GM19043 (cell line): ENCODE data around the gene DYNC2I2.
"Not testable (repeated sequence)": the region's sequence is repeated elsewhere in the genome, so short reads cannot be mapped to it uniquely, and the experiment has no call there.

Experiments
- ATAC-seq: cut with Tn5 transposase; IDR thresholded peaks from one replicate; pipeline ENCODE4 v1.9.1; 2021; ENCODE audit warnings: low read depth; ENCODE audit not compliant: unreplicated experiment

The DYNC2I2 gene

DNA sequence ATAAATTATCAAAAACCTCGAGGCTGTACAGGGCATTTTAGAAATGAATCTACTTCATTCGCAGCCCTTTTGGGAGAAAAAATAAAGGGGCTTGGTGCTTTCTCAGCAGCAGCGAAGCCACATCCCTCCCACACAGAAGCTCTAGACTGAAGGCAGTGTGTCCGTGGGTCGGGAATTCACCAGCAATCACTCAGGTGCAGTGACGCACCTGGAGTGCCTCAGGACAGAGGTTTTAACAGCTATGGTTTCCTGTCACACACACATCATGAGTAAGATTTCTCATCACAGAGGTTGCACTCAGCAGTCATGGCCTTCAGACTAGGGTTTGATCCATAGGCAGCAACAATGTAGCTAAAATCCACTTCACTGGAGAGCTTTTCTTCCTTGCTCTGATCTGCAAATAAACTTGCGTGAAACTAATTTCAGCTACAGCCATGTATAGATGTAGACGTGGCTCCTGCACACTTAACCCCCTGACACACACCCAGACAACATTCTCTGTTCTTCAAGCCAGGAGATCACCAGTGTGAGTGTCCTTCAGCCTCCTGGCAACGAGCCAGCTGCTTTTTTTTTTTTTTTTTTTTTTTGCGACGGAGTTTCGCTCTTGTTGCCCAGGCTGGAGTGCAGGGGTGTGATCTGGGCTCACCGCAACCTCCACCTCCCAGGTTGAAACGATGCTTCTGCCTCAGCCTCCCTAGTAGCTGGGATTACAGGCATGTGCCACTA, 34.8 kb downstream of the DYNC2I2 start:
- ATAC-seq = no peak

DNA sequence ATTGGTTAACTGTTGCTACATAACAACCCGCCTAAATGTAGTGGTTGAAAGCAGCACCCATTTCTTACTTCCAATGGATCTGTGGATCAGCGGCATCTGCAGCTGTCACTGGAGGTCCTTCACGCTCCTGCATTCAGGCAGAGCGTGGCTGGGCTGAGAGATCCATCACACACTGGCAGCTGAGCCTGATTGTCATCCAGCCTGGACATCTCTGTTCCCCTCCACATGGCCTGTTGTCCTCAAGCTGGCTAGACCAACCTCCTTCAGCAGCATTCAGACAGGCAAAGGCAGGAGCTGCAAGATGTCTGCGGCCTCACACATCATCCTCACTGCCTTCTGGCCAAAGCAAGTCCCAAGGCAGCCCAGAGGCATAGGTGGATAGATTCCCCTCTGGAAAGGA, 36.9 kb downstream of the DYNC2I2 start:
- no peak for ATAC-seq

DNA sequence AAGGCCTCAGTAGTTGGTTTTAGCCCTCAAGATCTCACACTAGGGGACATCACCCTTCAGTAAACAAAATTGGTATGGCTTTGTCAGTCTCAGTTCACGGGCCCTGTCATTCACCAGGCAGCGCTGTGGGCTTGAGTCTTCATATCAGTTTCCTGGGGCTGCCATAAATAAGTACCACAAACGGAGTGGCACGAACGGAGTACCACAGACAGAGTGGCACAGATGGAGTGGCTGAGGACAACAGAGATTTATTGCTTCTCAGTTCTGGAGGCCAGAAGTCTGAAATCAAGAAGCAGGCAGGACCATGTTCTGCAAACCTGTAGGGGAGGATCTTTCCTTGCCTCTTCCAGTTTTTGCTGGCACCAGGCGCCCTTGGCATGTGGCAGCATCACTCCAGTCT, 37.5 kb downstream of the DYNC2I2 start:
- ATAC-seq = no peak

DNA sequence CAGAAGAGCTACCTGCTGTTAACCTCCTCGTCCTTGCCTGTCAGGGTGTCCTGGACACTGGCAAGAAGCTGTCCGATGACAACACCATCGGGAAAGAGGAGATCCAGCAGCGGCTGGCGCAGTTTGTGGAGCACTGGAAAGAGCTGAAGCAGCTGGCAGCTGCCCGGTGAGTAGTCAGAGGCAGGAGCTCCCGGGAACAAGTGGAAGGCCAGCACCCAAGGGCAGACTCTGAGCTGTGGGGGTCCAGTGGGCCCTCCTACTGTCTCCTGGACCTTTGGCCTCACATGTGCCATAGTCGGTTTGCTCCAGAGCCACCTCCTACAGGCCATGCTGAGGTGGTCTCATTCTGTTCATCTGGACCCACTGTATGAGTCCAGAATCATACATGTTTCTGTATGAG, 38.7 kb downstream of the DYNC2I2 start:
- ATAC-seq = no peak

DNA sequence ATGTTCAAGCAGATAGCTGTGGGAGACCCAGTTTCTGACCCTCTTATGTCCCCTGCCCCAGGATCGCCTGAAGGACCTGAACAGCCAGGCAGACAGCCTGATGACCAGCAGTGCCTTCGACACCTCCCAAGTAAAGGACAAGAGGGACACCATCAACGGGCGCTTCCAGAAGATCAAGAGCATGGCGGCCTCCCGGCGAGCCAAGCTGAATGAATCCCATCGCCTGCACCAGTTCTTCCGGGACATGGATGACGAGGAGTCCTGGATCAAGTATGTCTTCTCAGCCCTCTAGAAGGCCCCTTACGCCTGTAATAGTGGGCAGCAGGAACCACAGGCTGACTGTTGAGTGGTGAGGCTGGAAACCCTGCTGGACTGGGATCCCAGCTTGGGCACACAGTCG, 41.1 kb downstream of the DYNC2I2 start:
- ATAC-seq = no peak

DNA sequence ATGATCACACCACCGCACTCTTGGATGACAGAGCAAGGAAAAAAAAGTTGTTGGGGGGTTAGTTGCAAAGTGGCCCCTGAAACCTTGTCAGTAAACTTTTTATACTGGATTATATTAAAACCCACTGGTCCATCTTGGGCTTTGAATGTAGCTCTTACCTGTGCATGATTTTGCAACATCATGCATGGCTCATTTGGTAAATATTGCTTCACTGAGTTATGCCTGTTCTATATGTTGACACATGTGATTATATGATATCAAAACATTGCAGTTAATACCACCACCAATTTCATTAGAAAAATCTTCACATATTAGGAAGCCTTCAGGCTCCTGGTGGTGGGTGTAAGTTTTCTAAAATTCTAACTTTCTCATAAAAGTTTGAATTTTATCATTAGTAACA, 41.9 kb downstream of the DYNC2I2 start:
- ATAC-seq = no peak

DNA sequence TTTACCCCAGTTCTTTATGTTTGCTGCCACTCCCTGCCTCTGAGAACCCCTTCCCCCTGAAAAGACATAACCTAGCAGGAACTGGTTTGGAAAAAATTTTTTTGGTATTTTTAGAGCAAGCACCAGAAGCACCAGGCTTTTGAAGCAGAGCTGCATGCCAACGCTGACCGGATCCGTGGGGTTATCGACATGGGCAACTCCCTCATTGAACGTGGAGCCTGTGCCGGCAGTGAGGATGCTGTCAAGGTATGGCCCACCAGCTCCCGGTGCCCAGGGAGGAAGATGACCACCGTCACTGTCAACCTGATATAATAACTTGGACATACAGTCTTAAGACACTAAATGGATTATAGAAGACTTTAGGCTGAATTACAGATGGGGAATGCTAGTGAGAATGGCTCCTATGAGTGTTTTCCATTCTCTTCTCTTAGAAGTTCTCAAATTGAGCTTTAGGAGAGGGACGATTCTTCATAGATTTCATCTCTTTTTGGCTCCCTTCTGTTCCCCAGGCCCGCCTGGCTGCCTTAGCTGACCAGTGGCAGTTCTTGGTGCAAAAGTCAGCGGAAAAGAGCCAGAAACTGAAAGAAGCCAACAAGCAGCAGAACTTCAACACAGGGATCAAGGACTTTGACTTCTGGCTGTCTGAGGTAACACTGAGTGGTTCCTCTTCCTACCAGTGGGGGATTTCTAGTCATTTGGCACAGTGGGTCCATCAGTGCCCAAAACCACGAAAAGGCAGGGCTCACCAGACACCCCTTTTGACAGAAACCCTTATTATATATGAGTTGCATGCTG, 44.9 kb downstream of the DYNC2I2 start:
- no peak for ATAC-seq

DNA sequence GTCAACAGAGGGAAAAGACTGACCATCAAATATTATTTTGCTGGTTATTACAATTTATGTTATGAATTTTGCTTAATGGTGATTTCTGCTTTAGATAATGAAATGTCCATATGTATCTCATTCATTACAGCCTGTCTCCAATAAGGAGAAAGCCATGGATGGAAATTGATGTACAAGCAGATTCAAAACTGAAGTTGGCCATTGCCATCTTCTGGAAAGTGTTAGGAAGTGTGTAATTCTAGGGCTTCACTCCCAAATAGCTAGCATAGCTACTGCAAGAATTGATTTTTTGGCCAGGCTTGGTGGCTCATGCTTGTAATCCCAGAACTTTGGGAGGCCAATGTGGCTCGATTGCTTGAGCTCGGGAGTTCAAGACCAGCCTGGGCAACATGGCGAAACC, 45.8 kb downstream of the DYNC2I2 start:
- no peak for ATAC-seq

DNA sequence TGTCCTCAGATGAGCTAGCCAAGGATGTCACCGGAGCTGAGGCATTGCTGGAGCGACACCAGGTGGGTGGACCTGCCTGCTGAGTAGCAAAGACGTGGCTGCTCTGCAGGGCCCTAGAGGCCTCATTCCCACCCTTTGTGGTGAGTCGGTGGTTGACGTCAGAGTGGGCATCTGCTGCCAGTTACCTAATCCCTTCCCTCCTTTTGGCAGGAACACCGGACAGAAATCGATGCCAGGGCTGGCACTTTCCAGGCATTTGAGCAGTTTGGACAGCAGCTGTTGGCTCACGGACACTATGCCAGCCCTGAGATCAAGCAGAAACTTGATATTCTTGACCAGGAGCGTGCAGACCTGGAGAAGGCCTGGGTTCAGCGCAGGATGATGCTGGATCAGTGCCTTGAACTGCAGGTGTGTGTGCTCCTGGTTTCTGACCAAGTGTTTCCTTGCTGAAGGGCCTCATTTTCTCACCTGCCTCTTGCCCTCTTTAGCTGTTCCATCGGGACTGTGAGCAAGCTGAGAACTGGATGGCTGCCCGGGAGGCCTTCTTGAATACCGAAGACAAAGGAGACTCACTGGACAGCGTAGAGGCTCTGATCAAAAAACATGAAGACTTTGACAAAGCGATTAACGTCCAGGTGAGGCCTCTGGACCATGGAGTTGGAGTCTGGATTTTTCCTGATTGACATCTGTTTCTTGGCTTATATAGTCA, 48.9 kb downstream of the DYNC2I2 start:
- ATAC-seq = no peak

DNA sequence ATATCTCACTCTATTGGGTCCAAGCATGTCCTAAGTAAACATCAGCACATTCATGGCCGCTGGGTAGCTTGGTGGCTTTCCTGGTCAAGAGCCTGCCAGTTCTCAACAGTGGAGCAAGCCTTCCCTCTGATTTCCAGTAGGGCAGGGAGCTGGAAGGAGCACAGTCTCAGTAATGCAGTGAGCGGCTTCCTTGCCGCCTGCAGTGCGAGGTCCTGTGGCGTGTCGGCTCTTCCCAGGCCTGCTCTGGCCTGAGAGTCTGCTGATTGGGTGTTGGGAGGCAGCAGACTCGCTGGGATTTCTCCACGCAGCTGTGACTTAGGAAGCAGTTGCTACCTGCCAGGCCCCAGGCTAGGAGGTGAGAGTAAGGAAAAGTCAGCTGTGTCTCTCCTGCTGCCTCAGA, 53.0 kb downstream of the DYNC2I2 start:
- ATAC-seq = no peak

DNA sequence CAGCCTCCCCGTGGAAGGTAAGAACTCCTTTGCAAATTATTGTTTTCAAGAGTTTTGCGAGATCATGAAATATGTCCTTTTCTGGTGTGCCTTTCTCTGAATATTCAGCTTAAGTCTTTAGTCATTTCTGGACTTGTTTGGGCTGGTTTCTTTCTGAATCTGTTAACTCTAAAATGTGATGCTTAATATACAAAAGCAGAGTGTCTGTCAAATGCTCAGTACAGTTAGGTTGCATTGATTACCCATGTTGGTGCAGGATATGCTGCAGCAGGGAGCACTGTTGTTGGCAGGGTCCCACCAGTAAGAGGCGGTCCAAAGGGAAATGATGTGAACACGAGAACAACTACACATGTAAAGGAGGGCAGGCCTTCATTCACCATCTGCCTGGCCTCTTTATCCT, 56.5 kb downstream of the DYNC2I2 start:
- no peak for ATAC-seq

DNA sequence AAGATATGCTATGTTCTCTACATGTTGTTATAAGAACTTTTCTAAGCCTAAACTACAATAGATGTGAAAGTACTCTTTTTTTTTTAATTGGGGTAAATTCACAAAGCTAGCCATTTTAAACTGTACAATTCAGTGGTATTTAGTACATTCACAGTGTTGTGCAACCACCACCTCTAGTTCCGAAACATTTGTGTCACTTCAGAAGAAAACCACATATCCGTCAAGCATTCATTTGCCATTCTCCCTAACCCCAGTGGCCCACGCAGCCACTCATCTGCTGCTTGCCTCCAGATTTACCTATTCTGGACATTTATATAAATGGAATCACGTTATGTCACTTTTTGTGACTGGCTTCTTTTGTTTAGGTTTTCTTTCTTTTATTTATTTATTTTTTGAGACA, 61.2 kb downstream of the DYNC2I2 start:
- no peak for ATAC-seq

DNA sequence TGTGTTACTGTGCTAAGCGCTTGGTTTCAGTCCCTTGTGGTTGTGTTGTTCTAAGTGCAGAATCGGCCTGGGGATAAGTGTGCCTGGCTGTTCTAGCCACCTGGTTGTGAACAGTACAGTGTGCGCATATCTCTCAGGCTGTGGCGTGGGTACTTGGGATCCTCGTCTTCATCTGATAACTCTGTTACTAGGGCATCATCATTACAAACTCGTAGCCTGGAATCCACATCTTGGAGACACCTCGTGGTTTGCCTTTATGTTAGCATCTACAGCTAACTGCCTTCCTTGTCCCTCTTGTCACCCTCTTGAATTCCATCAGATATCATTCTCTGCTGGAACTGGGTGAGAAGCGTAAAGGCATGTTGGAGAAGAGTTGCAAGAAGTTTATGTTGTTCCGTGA, 62.8 kb downstream of the DYNC2I2 start:
- ATAC-seq = no peak

DNA sequence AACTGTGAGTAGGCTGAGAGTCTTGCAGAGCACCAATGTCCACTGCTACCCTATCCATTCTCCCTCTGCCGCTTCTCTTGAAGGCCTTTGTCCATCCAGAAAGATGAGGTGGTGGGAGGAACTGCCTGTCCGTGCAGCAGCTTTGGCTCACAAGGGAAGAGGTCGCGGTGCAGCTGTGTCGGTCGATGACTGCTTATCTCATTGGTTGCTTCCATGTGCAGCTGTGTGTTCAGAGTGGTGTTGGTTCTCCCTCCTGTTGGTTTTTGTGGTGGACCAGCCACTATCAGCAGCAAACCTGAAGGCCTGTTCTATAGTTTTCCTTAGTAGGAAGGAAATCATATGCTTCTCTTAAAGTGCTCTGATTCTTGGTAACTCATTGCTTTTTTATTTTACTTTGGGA, 63.6 kb downstream of the DYNC2I2 start:
- no peak for ATAC-seq

DNA sequence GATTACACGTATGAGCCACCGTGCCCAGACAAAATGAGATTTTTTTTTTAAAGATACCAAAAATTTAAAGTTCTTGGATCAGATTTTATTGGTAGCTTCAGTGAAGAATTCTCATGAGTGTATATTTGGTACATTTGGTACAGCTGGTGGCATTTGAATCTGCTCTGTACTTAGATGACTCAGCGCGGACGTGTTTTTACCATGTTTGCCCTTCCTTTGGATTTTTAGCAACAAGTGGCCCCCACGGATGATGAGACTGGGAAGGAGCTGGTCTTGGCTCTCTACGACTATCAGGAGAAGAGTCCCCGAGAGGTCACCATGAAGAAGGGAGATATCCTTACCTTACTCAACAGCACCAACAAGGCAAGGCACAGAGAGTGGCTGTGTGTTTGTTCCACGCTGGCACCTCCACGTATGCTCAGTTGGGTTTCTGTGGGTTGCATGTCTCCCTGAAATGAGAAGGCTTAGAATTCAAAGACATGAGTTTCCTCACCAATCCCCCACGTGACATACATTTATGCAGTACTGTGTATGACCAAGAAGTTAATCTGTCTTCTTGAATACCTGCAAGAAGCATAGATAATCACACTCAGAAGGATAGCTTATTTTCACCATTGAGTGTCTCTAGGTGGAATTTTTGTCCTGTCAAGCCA, 67.9 kb downstream of the DYNC2I2 start:
- no peak for ATAC-seq

DNA sequence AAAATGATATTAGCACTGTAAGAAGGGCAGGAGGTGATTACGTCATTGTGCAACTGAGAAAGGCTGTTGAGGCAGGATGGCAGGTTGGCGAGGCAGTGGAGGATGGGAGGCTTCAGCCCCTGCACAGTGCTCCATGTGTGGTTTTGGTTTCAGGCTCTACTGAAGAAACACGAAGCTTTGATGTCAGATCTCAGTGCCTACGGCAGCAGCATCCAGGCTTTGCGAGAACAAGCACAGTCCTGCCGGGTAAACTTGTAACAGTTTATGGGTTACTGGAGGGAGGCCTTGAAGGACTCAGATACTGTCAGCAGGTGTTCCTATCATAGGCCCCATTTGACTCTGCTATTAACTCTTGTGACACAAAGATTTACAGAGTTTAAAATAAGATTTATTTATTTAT, 69.2 kb downstream of the DYNC2I2 start:
- no peak for ATAC-seq

DNA sequence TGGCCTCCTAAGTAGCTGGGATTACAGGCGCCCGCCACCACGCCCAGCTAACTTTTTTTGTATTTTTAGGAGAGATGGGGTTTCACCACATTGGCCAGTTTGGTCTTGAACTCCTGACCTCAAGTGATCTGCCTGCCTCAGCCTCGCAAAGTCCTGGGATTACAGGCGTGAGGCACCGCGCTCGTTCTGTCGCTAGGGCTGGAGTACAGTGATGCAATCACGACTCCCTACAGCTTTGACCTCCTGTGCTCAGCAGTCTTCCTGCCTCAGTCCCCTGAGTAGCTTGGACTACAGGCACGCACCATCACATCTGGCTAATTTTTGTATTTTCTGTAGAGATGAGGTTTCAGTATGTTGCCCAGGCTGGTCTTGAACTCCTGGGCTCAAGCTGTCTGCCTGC, 69.7 kb downstream of the DYNC2I2 start:
- ATAC-seq = not testable (repeated sequence)

DNA sequence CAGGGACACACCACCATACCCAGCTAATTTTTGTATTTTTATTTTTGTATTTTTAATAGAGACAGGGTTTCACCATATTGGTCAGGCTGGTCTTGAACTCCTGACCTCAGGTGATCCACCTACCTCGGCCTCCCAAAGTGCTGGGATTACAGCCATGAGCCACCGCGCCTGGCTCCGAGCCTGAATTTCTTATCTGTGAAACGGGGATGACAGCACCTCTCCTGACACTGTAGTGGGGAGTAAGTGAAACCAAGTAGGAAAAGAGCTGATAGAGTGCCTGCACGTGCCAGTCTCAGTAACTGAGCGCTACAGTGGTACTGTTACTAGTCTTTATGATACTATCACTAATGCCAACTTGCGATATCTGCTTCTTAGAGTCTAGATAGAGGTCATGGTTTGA, 71.5 kb downstream of the DYNC2I2 start:
- not testable (repeated sequence) for ATAC-seq
